Measurements from ENCODE around the gene MAP4K5. TPM values are rescaled to one million over a fixed set of nuclear protein-coding genes. Genes with fewer than 3 reads are reported as not detected.

The MAP4K5 gene
- total RNA-seq, 1 donor from 2014 or later: 93.1 TPM

DNA sequence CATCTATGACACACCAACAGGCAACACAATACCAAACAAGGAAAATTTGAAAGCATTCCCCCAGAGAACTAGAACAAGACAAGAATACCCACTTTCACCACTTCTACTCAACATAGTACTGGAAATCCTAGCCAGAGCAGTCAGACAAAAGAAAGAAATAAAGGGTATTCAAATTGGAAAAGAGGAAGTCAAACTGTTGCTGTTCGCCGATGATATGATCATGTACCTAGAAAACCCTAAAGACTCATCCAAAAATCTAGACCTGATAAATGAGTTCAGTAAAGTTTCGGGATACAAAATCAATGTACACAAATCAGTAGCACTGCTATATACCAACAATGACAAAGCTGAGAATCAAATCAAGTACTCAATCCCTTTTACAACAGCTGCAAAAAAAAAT is 19.5 kb upstream of the MAP4K5 start:
- TF ChIP-seq, protein P1, sequence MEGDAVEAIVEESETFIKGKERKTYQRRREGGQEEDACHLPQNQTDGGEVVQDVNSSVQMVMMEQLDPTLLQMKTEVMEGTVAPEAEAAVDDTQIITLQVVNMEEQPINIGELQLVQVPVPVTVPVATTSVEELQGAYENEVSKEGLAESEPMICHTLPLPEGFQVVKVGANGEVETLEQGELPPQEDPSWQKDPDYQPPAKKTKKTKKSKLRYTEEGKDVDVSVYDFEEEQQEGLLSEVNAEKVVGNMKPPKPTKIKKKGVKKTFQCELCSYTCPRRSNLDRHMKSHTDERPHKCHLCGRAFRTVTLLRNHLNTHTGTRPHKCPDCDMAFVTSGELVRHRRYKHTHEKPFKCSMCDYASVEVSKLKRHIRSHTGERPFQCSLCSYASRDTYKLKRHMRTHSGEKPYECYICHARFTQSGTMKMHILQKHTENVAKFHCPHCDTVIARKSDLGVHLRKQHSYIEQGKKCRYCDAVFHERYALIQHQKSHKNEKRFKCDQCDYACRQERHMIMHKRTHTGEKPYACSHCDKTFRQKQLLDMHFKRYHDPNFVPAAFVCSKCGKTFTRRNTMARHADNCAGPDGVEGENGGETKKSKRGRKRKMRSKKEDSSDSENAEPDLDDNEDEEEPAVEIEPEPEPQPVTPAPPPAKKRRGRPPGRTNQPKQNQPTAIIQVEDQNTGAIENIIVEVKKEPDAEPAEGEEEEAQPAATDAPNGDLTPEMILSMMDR (IDR thresholded peaks at IDR 0.05; ENCODE audit: insufficient read depth, low read depth, low read length): no peak
- TF ChIP-seq EZH2 (IDR thresholded peaks at IDR 0.05; ENCODE audit: insufficient read depth, low read length): no peak
- no peaks in the 10 kb centered on the region for H3K36me3 Mint-ChIP-seq (ENCODE audit: low read depth, unreplicated experiment)
- no peaks in the 10 kb centered on the region for H3K27me3 Mint-ChIP-seq (ENCODE audit: low read depth, unreplicated experiment)
- Histone ChIP-seq H4K20me1 (ENCODE audit: insufficient read depth, low read length) (no peaks in the 10 kb centered on the region), H3K9me3 (ENCODE audit: insufficient read depth, low read depth, low read length) (no peaks in the 10 kb centered on the region), H3K4me2 (ENCODE audit: low read length) (no peak overlapping the region), H3K9ac (ENCODE audit: low read length) (no peak overlapping the region), H3K4me3 (ENCODE audit: insufficient read depth, low read depth, low read length) (no peak overlapping the region), H2AFZ (ENCODE audit: low read depth, low read length) (no peak overlapping the region), H3K36me3 (ENCODE audit: insufficient read depth, low read length) (no peaks in the 10 kb centered on the region), H3K27ac (ENCODE audit: low read depth, low read length) (no peak overlapping the region), H3K4me1 (ENCODE audit: insufficient read depth, low read length) (no peaks in the 10 kb centered on the region), H3K27me3 (ENCODE audit: insufficient read depth, low read length) (peaks cover 6% of the 10 kb centered on the region), H3K79me2 (ENCODE audit: insufficient read depth, low read length) (no peaks in the 10 kb centered on the region)
- H3K4me3 Mint-ChIP-seq (ENCODE audit: unreplicated experiment): no peak overlapping the region
- no peaks in the 10 kb centered on the region for H3K4me1 Mint-ChIP-seq (ENCODE audit: low read depth, unreplicated experiment)
- H3K27ac Mint-ChIP-seq (ENCODE audit: unreplicated experiment): no peak overlapping the region
- DNase-seq (ENCODE audit: low read depth) (no peak), FAIRE-seq (no peak)
- peaks cover 7% of the 10 kb centered on the region for H3K9me3 Mint-ChIP-seq (ENCODE audit: unreplicated experiment)

DNA sequence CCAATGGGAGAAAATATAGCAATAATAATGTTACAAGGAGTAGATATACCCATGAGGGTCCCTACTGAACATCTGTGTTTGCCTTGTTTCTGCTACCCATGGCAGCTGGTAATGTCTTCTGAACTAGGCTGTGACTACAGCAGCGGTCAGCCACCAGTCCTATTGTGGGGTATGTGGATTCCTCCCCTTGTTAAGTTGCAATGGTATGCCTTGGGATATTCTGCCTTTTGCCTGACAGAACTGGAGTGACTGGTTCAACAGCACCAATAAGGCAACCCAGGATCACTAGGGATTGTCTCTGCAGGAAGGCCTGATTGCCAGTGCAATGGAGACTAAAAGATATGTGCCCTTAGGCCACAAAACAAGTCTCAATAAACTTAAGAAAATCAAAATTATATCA is 17.9 kb upstream of the MAP4K5 start:
- Histone ChIP-seq H3K9ac (ENCODE audit: low read length) (no peak overlapping the region), H3K4me3 (ENCODE audit: insufficient read depth, low read depth, low read length) (no peak overlapping the region), H3K36me3 (ENCODE audit: insufficient read depth, low read length) (no peaks in the 10 kb centered on the region), H3K4me1 (ENCODE audit: insufficient read depth, low read length) (no peaks in the 10 kb centered on the region), H2AFZ (ENCODE audit: low read depth, low read length) (no peak overlapping the region), H4K20me1 (ENCODE audit: insufficient read depth, low read length) (no peaks in the 10 kb centered on the region), H3K27me3 (ENCODE audit: insufficient read depth, low read length) (peaks cover 6% of the 10 kb centered on the region), H3K9me3 (ENCODE audit: insufficient read depth, low read depth, low read length) (no peaks in the 10 kb centered on the region), H3K27ac (ENCODE audit: low read depth, low read length) (no peak overlapping the region), H3K79me2 (ENCODE audit: insufficient read depth, low read length) (no peaks in the 10 kb centered on the region), H3K4me2 (ENCODE audit: low read length) (no peak overlapping the region)
- no peak overlapping the region for H3K4me3 Mint-ChIP-seq (ENCODE audit: unreplicated experiment)
- no peaks in the 10 kb centered on the region for H3K36me3 Mint-ChIP-seq (ENCODE audit: low read depth, unreplicated experiment)
- H3K27me3 Mint-ChIP-seq (ENCODE audit: low read depth, unreplicated experiment): no peaks in the 10 kb centered on the region
- FAIRE-seq (no peak), DNase-seq (ENCODE audit: low read depth) (no peak)
- peaks cover 6% of the 10 kb centered on the region for H3K4me1 Mint-ChIP-seq (ENCODE audit: low read depth, unreplicated experiment)
- TF ChIP-seq EZH2 (IDR thresholded peaks at IDR 0.05; ENCODE audit: insufficient read depth, low read length): no peak
- TF ChIP-seq, protein P1 (IDR thresholded peaks at IDR 0.05; ENCODE audit: insufficient read depth, low read depth, low read length): no peak
- H3K27ac Mint-ChIP-seq (ENCODE audit: unreplicated experiment): no peak overlapping the region
- peaks cover 10% of the 10 kb centered on the region for H3K9me3 Mint-ChIP-seq (ENCODE audit: unreplicated experiment)

DNA sequence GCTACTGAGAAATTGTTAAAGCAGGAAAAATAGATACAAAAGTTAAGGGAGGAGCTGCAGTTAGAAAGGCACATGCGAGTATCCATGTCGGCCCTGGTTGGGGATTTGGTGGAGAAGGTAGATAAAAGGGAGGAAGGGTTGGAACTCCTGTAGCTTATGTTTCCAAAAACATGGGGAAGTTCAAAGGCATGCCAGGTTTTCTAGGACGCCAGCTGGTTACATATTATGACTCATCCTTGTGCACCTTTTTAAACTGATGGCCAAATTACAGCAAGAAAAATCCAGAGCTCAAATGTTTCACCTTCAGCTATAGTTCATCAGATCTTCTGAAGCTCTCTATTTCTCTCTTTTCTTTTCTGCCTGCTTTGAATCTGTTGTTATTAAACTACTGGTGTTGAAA is 13.2 kb upstream of the MAP4K5 start:
- Histone ChIP-seq H3K4me3 (ENCODE audit: insufficient read depth, low read depth, low read length) (no peak overlapping the region), H3K36me3 (ENCODE audit: insufficient read depth, low read length) (no peaks in the 10 kb centered on the region), H3K27ac (ENCODE audit: low read depth, low read length) (no peak overlapping the region), H3K27me3 (ENCODE audit: insufficient read depth, low read length) (no peaks in the 10 kb centered on the region), H3K79me2 (ENCODE audit: insufficient read depth, low read length) (no peaks in the 10 kb centered on the region), H4K20me1 (ENCODE audit: insufficient read depth, low read length) (no peaks in the 10 kb centered on the region), H3K4me1 (ENCODE audit: insufficient read depth, low read length) (no peaks in the 10 kb centered on the region), H3K9ac (ENCODE audit: low read length) (no peak overlapping the region), H3K4me2 (ENCODE audit: low read length) (no peak overlapping the region), H3K9me3 (ENCODE audit: insufficient read depth, low read depth, low read length) (no peaks in the 10 kb centered on the region), H2AFZ (ENCODE audit: low read depth, low read length) (no peak overlapping the region)
- peaks cover 11% of the 10 kb centered on the region for H3K9me3 Mint-ChIP-seq (ENCODE audit: unreplicated experiment)
- H3K4me1 Mint-ChIP-seq (ENCODE audit: low read depth, unreplicated experiment): peaks cover 7% of the 10 kb centered on the region
- TF ChIP-seq, protein P1 (IDR thresholded peaks at IDR 0.05; ENCODE audit: insufficient read depth, low read depth, low read length): no peak
- no peak for TF ChIP-seq EZH2 (IDR thresholded peaks at IDR 0.05; ENCODE audit: insufficient read depth, low read length)
- FAIRE-seq (no peak), DNase-seq (ENCODE audit: low read depth) (no peak)
- H3K27me3 Mint-ChIP-seq (ENCODE audit: low read depth, unreplicated experiment): no peaks in the 10 kb centered on the region
- H3K4me3 Mint-ChIP-seq (ENCODE audit: unreplicated experiment): no peak overlapping the region
- no peak overlapping the region for H3K27ac Mint-ChIP-seq (ENCODE audit: unreplicated experiment)
- no peaks in the 10 kb centered on the region for H3K36me3 Mint-ChIP-seq (ENCODE audit: low read depth, unreplicated experiment)

Data from astrocyte (in vitro differentiated cells and primary cell).